Left renal pelvis (tissue), 4 donors: Measurements from ENCODE around the gene CACUL1. TPM values are rescaled to one million over a fixed set of nuclear protein-coding genes. Genes with fewer than 3 reads are reported as not detected.
"Not testable (repeated sequence)": the region's sequence is repeated elsewhere in the genome, so short reads cannot be mapped to it uniquely, and the experiment has no call there.

ENCODE experiments used
- DNase-seq, 4 donors: peaks; one replicate each; pipeline ENCODE4 v3.0.0-alpha.2; 2013; ENCODE audit warnings: low read depth in 4 of 4, low spot score in 3 of 4
- polyA plus RNA-seq, 4 donors: library from polyadenylated mRNA; unstranded; fragments of 120-200 nt; gene quantifications; one replicate each; pipeline ENCODE4 v1.2.1, GENCODE V29; 2013; ENCODE audit not compliant: insufficient read length in 4 of 4

CACUL1 gene
- polyA plus RNA-seq, 4 donors: 28.7 to 33.8 (median 30.6) TPM

- DNase-seq: no peak
These were observed 61.9 kb downstream of the CACUL1 start for GRCh38 chr10:118692872-118693271.

GRCh38 chr10:118689070-118689858 lies 65.5 kb downstream of the CACUL1 start:
- DNase-seq: no peak

GRCh38 chr10:118687472-118687871 lies 67.3 kb downstream of the CACUL1 start:
- DNase-seq: no peak

- no peak for DNase-seq
These were observed 72.2 kb downstream of the CACUL1 start for GRCh38 chr10:118682533-118682932.

- DNase-seq: no peak
These were observed 74.6 kb downstream of the CACUL1 start for GRCh38 chr10:118680197-118680596.

GRCh38 chr10:118674226-118674919 lies 80.4 kb downstream of the CACUL1 start:
- no peak for DNase-seq

GRCh38 chr10:118672766-118673715 lies 81.7 kb downstream of the CACUL1 start:
- DNase-seq: no peak

GRCh38 chr10:118672153-118672552 lies 82.6 kb downstream of the CACUL1 start:
- DNase-seq: no peak

- not testable (repeated sequence) for DNase-seq
These were observed 83.5 kb downstream of the CACUL1 start for GRCh38 chr10:118671221-118671620.

- DNase-seq: no peak
These were observed 84.2 kb downstream of the CACUL1 start for GRCh38 chr10:118670472-118671124.

- no peak for DNase-seq
These were observed 84.9 kb downstream of the CACUL1 start for GRCh38 chr10:118669835-118670234.

GRCh38 chr10:118669020-118669791 lies 85.6 kb downstream of the CACUL1 start:
- DNase-seq: peak; percentile 11 to 25 (median 22)

GRCh38 chr10:118668228-118668952 lies 86.4 kb downstream of the CACUL1 start:
- no peak for DNase-seq

- no peak for DNase-seq
These were observed 87.0 kb downstream of the CACUL1 start for GRCh38 chr10:118667732-118668131.

GRCh38 chr10:118666350-118666749 lies 88.4 kb downstream of the CACUL1 start:
- DNase-seq: no peak

- DNase-seq: no peak
These were observed 90.4 kb downstream of the CACUL1 start for GRCh38 chr10:118664321-118664720.

GRCh38 chr10:118663176-118663575 lies 91.6 kb downstream of the CACUL1 start:
- no peak for DNase-seq

- no peak for DNase-seq
These were observed 92.3 kb downstream of the CACUL1 start for GRCh38 chr10:118662228-118663035.
